22Rv1 (cell line): Measurements from ENCODE around the gene MALRD1.

ENCODE experiments used
- ZFX ChIP-seq: fragments of 450-650 bp; IDR thresholded peaks from 2 replicates; pipeline ENCODE4 v1.6.1; 2017; ENCODE audit warnings: antibody characterized with exemption, borderline replicate concordance
- TF ChIP-seq, protein P1 (sequence below): fragments of 450-650 bp; IDR thresholded peaks from 2 replicates; pipeline ENCODE4 v1.5.1; 2017; ENCODE audit warnings: mild to moderate bottlenecking

DNA sequence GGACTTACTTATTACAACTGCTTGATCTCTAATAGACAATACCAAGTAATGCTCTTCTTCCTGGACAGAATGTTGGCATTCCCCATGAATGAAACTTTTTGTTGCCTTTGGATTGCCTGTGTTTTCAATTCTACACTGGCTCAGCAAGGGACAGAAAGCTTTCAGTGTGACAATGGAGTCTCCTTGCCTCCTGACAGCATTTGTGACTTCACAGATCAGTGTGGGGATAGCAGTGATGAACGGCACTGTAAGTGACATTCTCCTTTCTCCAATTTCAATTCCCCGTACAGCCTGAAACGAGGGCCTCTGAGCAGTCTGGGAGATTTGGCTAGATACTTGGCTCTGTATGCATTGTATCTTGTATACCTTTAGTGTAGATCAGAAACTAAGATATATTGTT, 290 bp downstream of the MALRD1 start:
- TF ChIP-seq, protein P1, sequence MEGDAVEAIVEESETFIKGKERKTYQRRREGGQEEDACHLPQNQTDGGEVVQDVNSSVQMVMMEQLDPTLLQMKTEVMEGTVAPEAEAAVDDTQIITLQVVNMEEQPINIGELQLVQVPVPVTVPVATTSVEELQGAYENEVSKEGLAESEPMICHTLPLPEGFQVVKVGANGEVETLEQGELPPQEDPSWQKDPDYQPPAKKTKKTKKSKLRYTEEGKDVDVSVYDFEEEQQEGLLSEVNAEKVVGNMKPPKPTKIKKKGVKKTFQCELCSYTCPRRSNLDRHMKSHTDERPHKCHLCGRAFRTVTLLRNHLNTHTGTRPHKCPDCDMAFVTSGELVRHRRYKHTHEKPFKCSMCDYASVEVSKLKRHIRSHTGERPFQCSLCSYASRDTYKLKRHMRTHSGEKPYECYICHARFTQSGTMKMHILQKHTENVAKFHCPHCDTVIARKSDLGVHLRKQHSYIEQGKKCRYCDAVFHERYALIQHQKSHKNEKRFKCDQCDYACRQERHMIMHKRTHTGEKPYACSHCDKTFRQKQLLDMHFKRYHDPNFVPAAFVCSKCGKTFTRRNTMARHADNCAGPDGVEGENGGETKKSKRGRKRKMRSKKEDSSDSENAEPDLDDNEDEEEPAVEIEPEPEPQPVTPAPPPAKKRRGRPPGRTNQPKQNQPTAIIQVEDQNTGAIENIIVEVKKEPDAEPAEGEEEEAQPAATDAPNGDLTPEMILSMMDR = no peak
- no peak for TF ChIP-seq ZFX
